GM12878 (cell line): ENCODE data around the gene NDE1. TPM values are rescaled to one million over a fixed set of nuclear protein-coding genes. Genes with fewer than 3 reads are reported as not detected.

Source experiments
- ATAC-seq: fragments of 200-7000 bp; cut with Tn5 transposase; 3 replicates; pipeline ENCODE4 v1.9.1; 2020; ENCODE audit warnings: mild to moderate bottlenecking, moderate library complexity
- BruUV-seq: library from RNA; stranded (reverse); fragments of 400-500 nt; replicated peaks from 2 replicates; lab custom pipeline; 2021; lab: Mats Ljungman, UMichigan
- CTCF ChIA-PET: fragments of 300-600 bp; sonication (Branson Sonifier 250); formaldehyde crosslinking; extraction: SDS; loops from one replicate; lab custom pipeline; 2021; ENCODE audit warnings: inconsistent platforms; lab: Yijun Ruan, JAX
- POLR2A ChIA-PET: fragments of 350-600 bp; formaldehyde crosslinking; extraction: SDS; loops from one replicate; lab custom pipeline; 2021; ENCODE audit warnings: inconsistent platforms; lab: Charles Lee
- RAD21 ChIA-PET: fragments of 300-600 bp; sonication (Branson Sonifier 250); formaldehyde crosslinking; loops from one replicate; lab custom pipeline; 2023; ENCODE audit warnings: antibody characterized with exemption; ENCODE audit not compliant: unreplicated experiment; lab: Charles Lee
- SMC1A ChIA-PET: fragments of 300-600 bp; sonication (Branson Sonifier 250); formaldehyde crosslinking; loops from one replicate; lab custom pipeline; 2023; ENCODE audit not compliant: unreplicated experiment, uncharacterized antibody; lab: Charles Lee
- DNase-seq: peaks from one replicate; pipeline ENCODE4 v3.0.0-alpha.2; 2011; ENCODE audit warnings: low read depth, low spot score
- FAIRE-seq: peaks from 3 replicates; lab custom pipeline; 2011; peaks lifted over from hg19 to GRCh38; lab: Jason Lieb, UNC
- H2AFZ ChIP-seq: 2 replicates; pipeline ENCODE4 v1.6.0; 2011; ENCODE audit warnings: low read depth, low read length, control low read depth; ENCODE audit not compliant: control insufficient read depth
- H3K27ac ChIP-seq: 2 replicates; pipeline ENCODE4 v1.5.1; 2011; ENCODE audit warnings: control low read depth; ENCODE audit not compliant: control insufficient read depth, insufficient read depth
- H3K27me3 ChIP-seq, 2 experiments: replicated peaks in 1 of 2; 2 replicates each; pipeline versions ENCODE4 v1.6.0 to v1.6.1; 2011; ENCODE audit warnings: low read length in 1 of 2; ENCODE audit not compliant: control insufficient read depth in 2 of 2, insufficient read depth in 2 of 2
- H3K36me3 ChIP-seq, 2 experiments: 2 replicates each; pipeline ENCODE4 v1.5.1; 2011; ENCODE audit warnings: low read length in 1 of 2; ENCODE audit not compliant: control insufficient read depth in 2 of 2, insufficient read depth in 2 of 2
- H3K4me1 ChIP-seq: 2 replicates; pipeline ENCODE4 v1.6.1; 2011; ENCODE audit warnings: mild to moderate bottlenecking, low read length, moderate library complexity, mixed read lengths; ENCODE audit not compliant: control insufficient read depth, insufficient read depth
- H3K4me2 ChIP-seq: 2 replicates; pipeline ENCODE4 v1.6.0; 2011; ENCODE audit warnings: control low read depth; ENCODE audit not compliant: control insufficient read depth, insufficient read depth
- H3K4me3 ChIP-seq: fragments of 200-600 bp; sonication (generic); 2 replicates; pipeline ENCODE4 v1.5.1; 2016
- H3K79me2 ChIP-seq: 2 replicates; pipeline ENCODE4 v1.6.0; 2011; ENCODE audit warnings: low read length; ENCODE audit not compliant: control insufficient read depth, insufficient read depth
- H3K9ac ChIP-seq: 2 replicates; pipeline ENCODE4 v1.8.0; 2011; ENCODE audit warnings: low read length, control low read depth, mixed read lengths; ENCODE audit not compliant: control insufficient read depth, insufficient read depth
- H3K9me3 ChIP-seq: replicated peaks from 3 replicates; pipeline ENCODE4 v1.5.1; 2011; ENCODE audit warnings: mild to moderate bottlenecking, low read length; ENCODE audit not compliant: control insufficient read depth, insufficient read depth
- H4K20me1 ChIP-seq: 2 replicates; pipeline ENCODE4 v1.6.0; 2011; ENCODE audit not compliant: control insufficient read depth, insufficient read depth
- ASH2L ChIP-seq: fragments of 300-600, 200-600 bp; sonication (generic); IDR thresholded peaks from 2 replicates; pipeline ENCODE4 v1.6.1; 2017; ENCODE audit warnings: low read depth, mild to moderate bottlenecking, borderline replicate concordance
- EZH2 ChIP-seq: IDR thresholded peaks from 2 replicates; pipeline ENCODE4 v1.6.1; 2012; ENCODE audit warnings: low read depth, mild to moderate bottlenecking, control low read depth, inconsistent platforms, low read length, borderline replicate concordance; ENCODE audit not compliant: control insufficient read depth
- HDAC2 ChIP-seq: fragments of 200-600 bp; sonication (generic); IDR thresholded peaks from 2 replicates; pipeline ENCODE4 v1.6.1; 2017
- KAT2A ChIP-seq: conservative IDR thresholded peaks from 2 replicates; pipeline ENCODE4 v1.6.1; 2011; ENCODE audit warnings: low read depth, low read length; ENCODE audit not compliant: control insufficient read depth
- KLF5 ChIP-seq: fragments of 450-650 bp; IDR thresholded peaks from 2 replicates; pipeline ENCODE4 v1.6.1; 2014; ENCODE audit warnings: mild to moderate bottlenecking; ENCODE audit not compliant: partially characterized antibody
- LARP7 ChIP-seq: fragments of 450-650 bp; IDR thresholded peaks from 2 replicates; pipeline ENCODE4 v1.6.1; 2017; ENCODE audit warnings: mild to moderate bottlenecking
- MEF2B ChIP-seq: fragments of 450-650 bp; IDR thresholded peaks from 2 replicates; pipeline ENCODE4 v1.6.1; 2018; ENCODE audit warnings: mild to moderate bottlenecking, moderate library complexity; ENCODE audit not compliant: partially characterized antibody, poor library complexity, severe bottlenecking
- PAX8 ChIP-seq: fragments of 450-650 bp; IDR thresholded peaks from 2 replicates; pipeline ENCODE4 v1.6.1; 2017; ENCODE audit warnings: mild to moderate bottlenecking, moderate library complexity
- RFX5 ChIP-seq: IDR thresholded peaks from 2 replicates; pipeline ENCODE4 v1.6.1; 2011; ENCODE audit warnings: low read depth, low read length, improper control_type of control experiment
- TCF3 ChIP-seq: IDR thresholded peaks from 2 replicates; pipeline ENCODE4 v1.6.1; 2012; ENCODE audit warnings: low read depth, mild to moderate bottlenecking, low read length, borderline replicate concordance; ENCODE audit not compliant: insufficient read depth
- WGBS: methylation state at CpG from one replicate; pipeline ENCODE4 v1.1.6; 2016; ENCODE audit warnings: low lambda C conversion rate; ENCODE audit not compliant: insufficient replicate concordance, insufficient coverage; ENCODE audit errors: missing lambda C conversion rate; 5-methylcytosine and 5-hydroxymethylcytosine counted together
- in situ Hi-C: fragments of 300-500 bp; cut with MboI; formaldehyde crosslinking; loops from 9 replicates; pipeline ENCODE4 v1.14.3; 2018; ENCODE audit warnings: mixed read lengths
- intact Hi-C: fragments of 100-400 bp; cut with micrococcal nuclease; formaldehyde crosslinking; loops from one replicate; pipeline ENCODE4 v1.14.2; 2022; ENCODE audit not compliant: unreplicated experiment
- polyA plus RNA-seq, 11 experiments: library from polyadenylated mRNA; depleted of rRNA in 4 of 11; unstranded in 6 of 11; stranded (reverse) in 5 of 11; fragments of >200 nt; fragmentation: Nextera tagmentation in 4 of 11; fragmentation: Illumina TruSeq in 1 of 11; extraction: Ambion mirVana in 4 of 11; extraction: Trizol in 1 of 11; gene quantifications; 1 replicate in 1 of 11; 2 replicates in 10 of 11; pipeline versions ENCODE4 v1.2.1 to v1.2.3, GENCODE V29; 2011 to 2016; ENCODE audit warnings: inconsistent platforms in 2 of 11, missing spikeins in 2 of 11, low read depth in 1 of 11
- total RNA-seq, 4 experiments: library from RNA; depleted of rRNA in 3 of 4; stranded (reverse); fragments of >200 nt in 3 of 4; fragmentation: Illumina TruSeq in 1 of 4; extraction: Trizol in 1 of 4; gene quantifications; 2 replicates each; pipeline versions ENCODE4 v1.2.1 to v1.2.3, GENCODE V29; 2013 to 2021

Gene NDE1
- total and polyA plus RNA-seq, 10 of the 15 experiments (the other 5 are each of a cell fraction or from before 2014, with no cell fraction given), result 5.7 to 148 (median 87.8) TPM

DNA sequence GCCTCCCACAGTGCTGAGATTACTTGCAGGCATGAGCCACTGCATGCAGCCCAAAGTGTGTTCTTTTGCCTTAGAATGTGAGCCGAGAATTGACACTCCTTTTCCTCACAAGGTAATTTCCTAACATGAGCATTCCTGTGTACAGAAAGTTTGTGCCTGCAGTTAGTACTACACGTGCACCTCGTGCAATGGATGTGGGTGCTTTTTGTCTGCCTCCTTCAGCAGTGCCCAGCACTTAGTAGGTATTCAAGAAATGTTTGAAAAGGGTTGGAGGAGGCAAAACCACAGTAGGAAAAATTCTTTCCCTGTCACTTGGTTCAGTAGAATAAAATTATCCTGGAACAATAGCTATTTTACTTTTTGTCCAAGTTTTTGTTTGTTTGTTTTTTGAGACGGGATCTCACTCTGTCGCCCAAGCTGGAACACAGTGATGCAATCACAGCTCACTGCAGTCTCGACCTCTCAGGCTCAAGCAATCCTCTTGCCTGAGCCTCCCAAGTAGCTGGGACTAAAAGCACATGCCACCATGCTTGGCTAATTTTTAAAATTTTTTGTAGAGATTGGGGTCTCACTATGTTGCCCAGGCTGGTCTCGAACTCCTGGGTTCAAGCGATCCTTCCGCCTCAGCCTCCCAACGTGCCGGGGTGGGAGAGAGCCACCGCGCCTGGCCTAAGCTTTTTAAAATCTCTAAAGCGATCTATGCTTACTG lies 2.4 kb downstream of the NDE1 start:
- Histone ChIP-seq H3K9ac (peak overlapping the region; percentile 16), H3K79me2 (peaks cover 65% of the 10 kb centered on the region), H3K36me3 (peaks cover 0 to 15% of the 10 kb centered on the region in 2 experiments; a peak in 3 of 4 replicates), H3K4me3 (peak overlapping the region; percentile 99), H3K4me1 (peaks cover 20% of the 10 kb centered on the region), H3K4me2 (peak overlapping the region; percentile 94), H3K27me3 (no peaks in the 10 kb centered on the region), H2AFZ (no peak overlapping the region), H3K27ac (peak overlapping the region; percentile 31), H4K20me1 (no peaks in the 10 kb centered on the region), H3K9me3 (no peaks in the 10 kb centered on the region)
- ChIA-PET POLR2A (interaction anchor here (0.6 to 3.5 kb wide), 3 partner anchors 10 to 606 kb away, joined by 3 to 29 read pairs (median 7); partner anchors contain the start of gene MARF1), CTCF (interaction anchor here (2.5 kb wide), 1 partner anchor 9 kb away, joined by 14 read pairs; the partner anchor contains the start of gene MARF1), RAD21 (interaction anchor here (0.6 to 1.2 kb wide), 2 partner anchors 19 to 201 kb away, joined by 3 read pairs; no protein-coding TSS in a partner anchor), SMC1A (interaction anchor here (0.9 to 2.6 kb wide), 6 partner anchors 11 to 43 kb away, joined by 3 to 20 read pairs (median 6); partner anchors contain the start of gene MARF1)
- no peak for DNase-seq
- no peak for TF ChIP-seq KLF5
- no peak for TF ChIP-seq LARP7
- no peak for TF ChIP-seq MEF2B
- TF ChIP-seq PAX8, result no peak
- TF ChIP-seq ASH2L, result no peak
- TF ChIP-seq TCF3, result no peak
- no peak for TF ChIP-seq RFX5
- TF ChIP-seq EZH2, result no peak
- no peak for TF ChIP-seq KAT2A
- TF ChIP-seq HDAC2, result no peak
- intact Hi-C loops (no loop called here), in situ Hi-C loops (no loop called here)
- no TSS peak for BruUV-seq
- FAIRE-seq, result no peak
- 91% methylated on average over 14 of the region's 14 CpGs for WGBS
- ATAC-seq, result no peak
